Measurements from ENCODE around the gene LHPP.

LHPP gene

DNA sequence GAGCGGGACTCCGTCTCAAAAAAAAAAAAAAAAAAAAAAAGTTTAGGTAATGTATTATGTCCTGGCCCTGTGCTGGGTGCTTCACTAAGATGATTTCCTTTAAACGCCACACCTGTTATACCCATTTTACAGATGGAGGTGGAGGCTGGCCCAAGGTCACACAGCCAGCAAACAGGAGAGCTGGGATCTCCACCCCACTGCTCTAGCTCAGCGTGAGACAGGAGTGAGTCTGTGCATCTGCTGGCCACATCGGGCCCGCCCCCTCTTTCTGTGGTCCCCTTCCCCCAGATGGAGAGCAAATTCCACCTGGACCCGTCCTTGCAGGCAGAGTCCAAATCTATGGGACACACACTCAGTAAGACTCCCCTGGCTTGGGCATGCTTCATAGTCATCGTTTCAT, 51.0 kb downstream of the LHPP start:
- DNase-seq (ENCODE audit: low read depth) = no peak
- TF ChIP-seq, protein P1, sequence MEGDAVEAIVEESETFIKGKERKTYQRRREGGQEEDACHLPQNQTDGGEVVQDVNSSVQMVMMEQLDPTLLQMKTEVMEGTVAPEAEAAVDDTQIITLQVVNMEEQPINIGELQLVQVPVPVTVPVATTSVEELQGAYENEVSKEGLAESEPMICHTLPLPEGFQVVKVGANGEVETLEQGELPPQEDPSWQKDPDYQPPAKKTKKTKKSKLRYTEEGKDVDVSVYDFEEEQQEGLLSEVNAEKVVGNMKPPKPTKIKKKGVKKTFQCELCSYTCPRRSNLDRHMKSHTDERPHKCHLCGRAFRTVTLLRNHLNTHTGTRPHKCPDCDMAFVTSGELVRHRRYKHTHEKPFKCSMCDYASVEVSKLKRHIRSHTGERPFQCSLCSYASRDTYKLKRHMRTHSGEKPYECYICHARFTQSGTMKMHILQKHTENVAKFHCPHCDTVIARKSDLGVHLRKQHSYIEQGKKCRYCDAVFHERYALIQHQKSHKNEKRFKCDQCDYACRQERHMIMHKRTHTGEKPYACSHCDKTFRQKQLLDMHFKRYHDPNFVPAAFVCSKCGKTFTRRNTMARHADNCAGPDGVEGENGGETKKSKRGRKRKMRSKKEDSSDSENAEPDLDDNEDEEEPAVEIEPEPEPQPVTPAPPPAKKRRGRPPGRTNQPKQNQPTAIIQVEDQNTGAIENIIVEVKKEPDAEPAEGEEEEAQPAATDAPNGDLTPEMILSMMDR (IDR thresholded peaks at IDR 0.05; ENCODE audit: insufficient read depth, low read depth, low read length, missing control alignments) = no peak
- no peak overlapping the region for H3K4me3 ChIP-seq (ENCODE audit: low read length)

DNA sequence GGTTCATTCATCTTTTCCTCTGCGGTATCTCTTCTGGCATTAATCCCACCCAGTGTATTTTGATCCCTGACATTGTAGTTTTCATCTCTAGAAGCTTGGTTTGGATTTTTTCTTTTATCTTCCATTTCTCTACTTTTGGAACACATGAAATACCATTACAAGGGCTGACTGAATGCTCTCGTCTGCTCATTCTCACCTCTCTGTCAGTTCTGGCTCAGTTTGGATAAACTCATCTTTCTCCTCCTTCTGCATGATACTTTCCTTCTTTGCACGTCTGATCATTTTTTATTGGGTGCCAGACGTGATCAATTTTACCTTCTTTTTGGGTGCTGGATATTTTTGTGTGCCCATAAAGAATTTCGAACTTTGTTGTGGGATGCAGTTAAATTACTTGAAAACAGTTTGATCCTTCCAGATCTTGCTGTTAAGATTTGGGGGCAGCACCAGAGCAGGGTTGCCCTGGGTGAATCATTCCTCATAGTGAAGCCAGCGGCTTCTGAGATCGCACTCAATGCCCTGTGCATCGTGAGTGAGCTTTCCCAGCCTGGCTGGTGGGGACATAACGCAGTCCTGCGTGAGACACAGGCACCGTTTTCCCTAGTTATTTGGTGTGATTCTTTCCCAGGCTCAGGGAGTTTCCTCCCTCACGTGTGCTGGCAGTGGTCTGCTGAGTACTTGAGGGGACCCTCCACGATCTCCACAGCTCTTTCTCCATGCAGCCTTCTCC, 53.8 kb downstream of the LHPP start:
- no peak overlapping the region for H3K4me3 ChIP-seq (ENCODE audit: low read length)
- TF ChIP-seq, protein P1 (IDR thresholded peaks at IDR 0.05; ENCODE audit: insufficient read depth, low read depth, low read length, missing control alignments) = no peak
- DNase-seq (ENCODE audit: low read depth) = no peak

DNA sequence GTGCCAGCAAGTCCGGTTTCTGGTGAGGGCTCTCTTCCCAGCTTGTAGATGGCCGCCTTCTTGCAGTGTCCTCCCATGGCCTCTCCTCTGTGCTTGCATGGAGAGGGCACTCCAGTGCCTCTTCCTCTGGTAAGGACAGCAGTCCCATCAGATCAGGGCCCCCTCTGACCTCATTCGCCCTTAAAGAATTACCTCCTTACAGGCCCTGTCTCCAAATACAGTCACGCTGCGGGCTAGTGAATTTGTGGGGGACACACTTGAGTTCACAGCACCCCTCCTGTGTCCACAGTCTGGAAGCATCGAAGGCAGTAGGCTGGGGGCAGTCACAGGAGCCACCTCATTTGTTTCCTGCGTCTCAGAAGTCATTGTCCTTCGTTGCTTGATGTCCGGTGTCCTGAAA, 54.6 kb downstream of the LHPP start:
- TF ChIP-seq, protein P1 (IDR thresholded peaks at IDR 0.05; ENCODE audit: insufficient read depth, low read depth, low read length, missing control alignments) = no peak
- DNase-seq (ENCODE audit: low read depth) = no peak
- no peak overlapping the region for H3K4me3 ChIP-seq (ENCODE audit: low read length)

DNA sequence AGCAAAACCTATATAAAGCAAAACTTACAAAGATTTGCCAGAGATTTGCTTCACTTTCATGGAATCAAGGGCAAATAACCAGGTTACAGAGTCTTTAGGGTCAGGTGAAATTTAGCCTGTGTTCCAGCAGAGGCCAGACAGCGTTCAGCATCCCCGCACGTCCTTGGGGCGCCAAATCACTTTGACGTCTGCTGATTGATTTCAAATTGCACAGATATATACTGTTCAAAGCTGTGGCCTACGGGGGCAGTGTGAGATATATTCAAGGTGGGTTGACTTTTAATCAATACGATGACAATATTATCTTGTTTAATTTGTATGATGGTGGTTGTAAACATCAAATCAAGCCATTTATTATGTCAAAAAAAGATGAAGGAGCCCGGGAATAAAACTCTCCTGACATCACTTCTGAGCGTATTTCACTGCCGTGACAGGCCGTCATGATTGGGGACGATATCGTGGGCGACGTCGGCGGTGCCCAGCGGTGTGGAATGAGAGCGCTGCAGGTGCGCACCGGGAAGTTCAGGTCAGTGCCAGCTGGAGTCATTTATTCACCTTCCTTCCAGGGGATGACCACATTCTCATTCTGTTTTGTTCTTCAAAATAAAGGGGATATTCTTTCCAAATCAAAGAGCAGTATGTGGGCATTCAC, 55.2 kb downstream of the LHPP start:
- no peak for DNase-seq (ENCODE audit: low read depth)
- H3K4me3 ChIP-seq (ENCODE audit: low read length) = no peak overlapping the region
- TF ChIP-seq, protein P1 (IDR thresholded peaks at IDR 0.05; ENCODE audit: insufficient read depth, low read depth, low read length, missing control alignments) = no peak

DNA sequence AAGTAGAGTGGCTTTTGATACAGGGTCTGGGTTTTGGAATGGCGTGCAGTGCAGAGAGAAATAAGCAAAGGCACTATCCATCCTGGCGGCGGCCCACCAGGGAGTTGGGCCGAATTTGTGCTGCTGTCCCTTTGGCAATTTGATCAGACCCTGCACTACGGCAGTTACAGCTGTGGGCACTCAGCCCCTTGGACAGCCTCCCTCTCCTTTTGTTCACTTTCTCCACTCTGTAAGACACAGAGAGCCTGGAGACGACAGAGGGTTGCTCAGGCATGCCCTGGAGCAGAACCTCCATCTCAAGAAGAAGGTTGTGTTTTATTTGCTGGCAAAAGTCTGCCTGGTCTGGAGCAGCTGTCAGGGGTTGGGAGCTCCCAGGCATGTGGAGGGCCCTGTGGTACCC, 55.8 kb downstream of the LHPP start:
- no peak for DNase-seq (ENCODE audit: low read depth)
- TF ChIP-seq, protein P1 (IDR thresholded peaks at IDR 0.05; ENCODE audit: insufficient read depth, low read depth, low read length, missing control alignments) = no peak
- H3K4me3 ChIP-seq (ENCODE audit: low read length) = no peak overlapping the region

DNA sequence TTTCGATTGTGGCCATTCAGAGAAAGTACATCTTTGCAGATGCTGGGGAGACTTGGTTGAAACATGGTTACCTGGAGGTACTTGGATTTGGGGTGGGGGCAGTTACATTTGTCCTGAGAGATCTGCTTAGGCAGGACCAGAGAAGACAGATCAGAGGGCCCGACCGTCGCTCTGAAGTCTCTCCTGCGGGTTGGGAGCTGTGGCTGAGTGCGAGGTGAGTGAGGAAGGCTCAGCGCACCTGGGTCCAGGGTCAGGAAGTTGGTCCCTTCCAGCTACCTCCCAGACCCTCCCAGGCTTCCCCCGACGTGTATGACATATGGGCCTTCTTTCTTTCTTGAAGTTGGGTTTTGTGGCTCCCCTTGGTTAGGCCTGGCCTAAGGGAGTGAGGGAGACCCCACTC, 56.3 kb downstream of the LHPP start:
- TF ChIP-seq, protein P1 (IDR thresholded peaks at IDR 0.05; ENCODE audit: insufficient read depth, low read depth, low read length, missing control alignments) = no peak
- DNase-seq (ENCODE audit: low read depth) = no peak

DNA sequence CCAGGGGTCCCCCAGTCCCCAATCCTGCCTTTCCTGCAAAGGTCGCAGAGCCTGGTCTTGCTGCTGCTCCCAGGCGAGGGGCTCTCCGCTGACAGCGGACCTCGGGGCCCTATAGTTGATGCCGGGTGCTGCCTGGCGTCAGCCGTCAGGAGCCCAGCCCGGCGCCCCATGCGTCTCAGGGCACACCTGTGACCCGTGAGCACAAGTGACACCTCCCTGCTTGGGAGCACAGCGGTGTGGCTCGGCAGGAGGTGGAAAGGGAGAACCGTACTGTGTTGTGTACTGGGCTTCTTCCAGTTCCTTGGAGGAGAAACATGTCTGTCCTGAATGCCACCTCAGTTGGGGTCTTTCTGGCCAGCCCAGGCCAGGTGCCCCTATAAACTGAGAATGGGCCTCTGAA, 56.7 kb downstream of the LHPP start:
- DNase-seq (ENCODE audit: low read depth) = no peak
- H3K4me3 ChIP-seq (ENCODE audit: low read length) = no peak overlapping the region
- TF ChIP-seq, protein P1 (IDR thresholded peaks at IDR 0.05; ENCODE audit: insufficient read depth, low read depth, low read length, missing control alignments) = no peak

More for the DNA sequence above, 56.3 kb downstream of the LHPP start:
- H3K4me3 ChIP-seq (ENCODE audit: low read length) = no peak overlapping the region
